Body of pancreas (tissue), 4 donors: ENCODE results near the gene HRK.

Source experiments
- CTCF ChIP-seq, 7 experiments: fragments of 450-650 bp in 4 of 7; fragments of 200-600 bp in 3 of 7; sonication (generic) in 3 of 7; IDR thresholded peaks; one replicate each; pipeline ENCODE4 v1.5.1; 2016 to 2019; ENCODE audit warnings: antibody characterized with exemption in 7 of 7
- POLR2A ChIP-seq, 3 donors: fragments of 450-650 bp; IDR thresholded peaks; one replicate each; pipeline ENCODE4 v1.6.1; 2016; ENCODE audit warnings: antibody characterized with exemption in 3 of 3, mild to moderate bottlenecking in 2 of 3

- TF ChIP-seq POLR2A (IDR thresholded peaks at IDR 0.05) (no peak), CTCF (IDR thresholded peaks at IDR 0.05) (no peak)
Observed at GRCh38 chr12:116903818-116904217, 22.6 kb upstream of the HRK start.
